ENCODE measurements around the gene PITRM1. TPM values are rescaled to one million over a fixed set of nuclear protein-coding genes. Genes with fewer than 3 reads are reported as not detected.

The PITRM1 gene
- polyA plus RNA-seq, 3 donors = 47.5 to 68.1 (median 58.5) TPM

- DNase-seq (ENCODE audit: low read depth in 3 of 3, low spot score in 2 of 3) = no peak
Measured at GRCh38 chr10:3169673-3170072, 2.9 kb downstream of the PITRM1 start.

- no peak for DNase-seq (ENCODE audit: low read depth in 3 of 3, low spot score in 2 of 3)
Measured at GRCh38 chr10:3169271-3169670, 3.3 kb downstream of the PITRM1 start.

- DNase-seq (ENCODE audit: low read depth in 3 of 3, low spot score in 2 of 3) = no peak
Measured at GRCh38 chr10:3167611-3168330, 4.8 kb downstream of the PITRM1 start.

GRCh38 chr10:3166496-3167290, 5.9 kb downstream of the PITRM1 start:
- DNase-seq (ENCODE audit: low read depth in 3 of 3, low spot score in 2 of 3) = no peak

- DNase-seq (ENCODE audit: low read depth in 3 of 3, low spot score in 2 of 3) = no peak
Measured at GRCh38 chr10:3165196-3165595, 7.4 kb downstream of the PITRM1 start.

- no peak for DNase-seq (ENCODE audit: low read depth in 3 of 3, low spot score in 2 of 3)
Measured at GRCh38 chr10:3163879-3164278, 8.7 kb downstream of the PITRM1 start.

- DNase-seq (ENCODE audit: low read depth in 3 of 3, low spot score in 2 of 3) = no peak
Measured at GRCh38 chr10:3162533-3162932, 10.0 kb downstream of the PITRM1 start.

GRCh38 chr10:3159152-3159551, 13.4 kb downstream of the PITRM1 start:
- no peak for DNase-seq (ENCODE audit: low read depth in 3 of 3, low spot score in 2 of 3)

GRCh38 chr10:3154666-3155065, 17.9 kb downstream of the PITRM1 start:
- DNase-seq (ENCODE audit: low read depth in 3 of 3, low spot score in 2 of 3) = peak in 1 of 3 donors; percentile 12

DNA sequence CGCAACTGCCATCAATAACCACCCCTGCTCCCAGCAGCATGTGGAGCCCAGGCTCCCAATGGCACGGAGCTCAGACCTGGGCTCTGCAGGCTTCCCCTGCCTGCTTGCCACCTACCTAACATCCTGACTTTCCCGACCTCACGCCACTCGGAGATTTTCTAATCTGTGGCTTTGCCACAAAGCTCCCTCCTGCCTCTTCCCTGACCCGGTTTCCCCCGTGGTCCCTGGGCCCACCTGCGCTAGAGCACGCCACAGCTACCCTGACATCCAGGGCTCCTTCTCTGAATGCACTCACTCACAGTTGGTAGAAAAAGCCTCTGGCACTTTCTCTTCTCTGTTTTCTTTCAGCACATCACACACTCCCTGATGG, 20.0 kb downstream of the PITRM1 start:
- no peak for DNase-seq (ENCODE audit: low read depth in 3 of 3, low spot score in 2 of 3)

DNA sequence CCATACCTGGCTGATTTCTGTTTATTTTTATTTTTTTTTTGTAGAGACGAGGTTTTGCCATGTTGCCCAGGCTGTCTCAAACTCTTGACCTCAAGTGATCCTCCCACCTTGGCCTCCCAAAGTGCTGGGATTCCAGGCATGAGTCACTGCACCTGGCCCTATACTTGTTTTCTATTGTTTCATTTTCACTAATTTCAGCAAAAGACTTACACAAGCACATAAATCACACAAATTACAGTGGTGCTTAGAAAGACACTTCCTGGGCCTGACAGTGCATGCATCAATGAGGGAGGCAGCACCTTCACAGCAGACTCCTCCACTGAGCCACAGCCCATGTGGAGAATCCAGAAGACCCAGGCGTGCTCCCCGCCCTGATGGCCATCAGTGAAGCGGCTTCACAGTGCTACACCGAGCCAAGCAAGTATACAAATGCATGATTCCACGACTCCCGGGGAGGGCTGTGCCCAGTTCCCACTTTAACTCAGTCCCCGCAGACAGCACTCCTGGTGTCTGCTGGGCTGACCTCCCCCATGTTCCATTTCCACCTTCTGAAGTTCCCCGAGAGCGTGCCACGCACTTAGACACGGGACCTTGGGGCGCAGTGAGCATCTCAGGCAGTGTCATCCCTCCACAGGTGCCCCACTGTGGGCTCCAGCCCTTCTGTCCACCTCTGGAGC, 20.6 kb downstream of the PITRM1 start:
- DNase-seq (ENCODE audit: low read depth in 3 of 3, low spot score in 2 of 3) = no peak

GRCh38 chr10:3150961-3151360, 21.6 kb downstream of the PITRM1 start:
- DNase-seq (ENCODE audit: low read depth in 3 of 3, low spot score in 2 of 3) = no peak

DNA sequence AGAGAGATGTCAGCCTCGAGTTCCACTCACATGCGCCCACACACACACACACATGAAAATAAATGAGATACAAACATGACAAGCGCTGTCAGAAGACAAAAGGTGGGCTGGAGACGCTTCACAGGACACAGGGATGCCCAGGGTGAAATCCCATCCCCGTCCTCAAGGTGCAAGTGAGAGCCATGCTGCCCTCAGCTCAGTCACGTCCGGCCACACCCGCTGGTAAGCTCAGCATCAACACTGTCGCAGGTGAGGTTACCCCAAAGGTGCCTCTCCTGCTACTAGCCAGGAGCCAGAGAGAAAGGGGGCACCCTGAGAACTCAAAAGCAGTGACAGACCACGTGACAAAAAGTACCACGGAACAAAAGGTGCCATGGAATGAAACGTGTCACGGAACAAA, 22.2 kb downstream of the PITRM1 start:
- no peak for DNase-seq (ENCODE audit: low read depth in 3 of 3, low spot score in 2 of 3)

DNA sequence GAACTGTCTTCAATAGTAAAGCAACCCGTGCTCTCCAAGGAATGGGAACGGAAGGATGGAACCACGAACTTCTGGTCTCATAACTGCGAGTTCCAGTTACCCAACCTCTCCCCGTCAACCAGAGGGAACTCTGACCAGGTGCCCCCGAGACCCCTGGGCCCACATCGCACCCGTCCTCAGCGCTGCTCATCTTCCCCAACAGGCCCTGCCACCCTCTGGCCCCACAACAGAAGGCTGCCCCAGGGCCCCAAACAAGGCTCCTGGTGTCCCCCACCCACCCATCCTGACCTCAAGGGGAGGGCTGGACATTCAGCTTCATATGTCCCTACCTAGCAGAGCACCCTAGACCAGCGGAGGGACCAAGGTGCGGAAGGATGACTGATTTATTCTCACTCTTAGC, 22.7 kb downstream of the PITRM1 start:
- no peak for DNase-seq (ENCODE audit: low read depth in 3 of 3, low spot score in 2 of 3)

DNA sequence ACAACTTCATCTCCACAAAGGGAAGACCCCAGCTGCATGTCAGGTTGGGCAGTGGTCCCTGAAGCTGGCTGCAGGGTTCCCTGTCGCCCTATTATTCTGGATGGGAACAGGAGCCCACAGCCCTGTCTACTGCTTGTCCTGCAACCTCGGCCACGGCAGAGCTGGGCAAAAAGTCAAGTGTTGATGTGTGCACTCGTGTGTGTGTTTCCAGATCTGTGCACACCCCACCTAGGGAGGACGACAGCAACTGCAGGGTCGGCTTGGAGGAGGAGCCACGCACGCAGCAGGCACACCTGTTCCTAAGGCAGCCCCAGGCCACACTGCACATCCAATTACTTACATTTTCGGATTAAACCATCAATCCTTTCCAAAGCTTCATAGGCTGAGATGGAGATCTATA, 23.6 kb downstream of the PITRM1 start:
- no peak for DNase-seq (ENCODE audit: low read depth in 3 of 3, low spot score in 2 of 3)

GRCh38 chr10:3148041-3148440, 24.5 kb downstream of the PITRM1 start:
- no peak for DNase-seq (ENCODE audit: low read depth in 3 of 3, low spot score in 2 of 3)

- DNase-seq (ENCODE audit: low read depth in 3 of 3, low spot score in 2 of 3) = no peak
Measured at GRCh38 chr10:3147117-3147820, 25.3 kb downstream of the PITRM1 start.

DNA sequence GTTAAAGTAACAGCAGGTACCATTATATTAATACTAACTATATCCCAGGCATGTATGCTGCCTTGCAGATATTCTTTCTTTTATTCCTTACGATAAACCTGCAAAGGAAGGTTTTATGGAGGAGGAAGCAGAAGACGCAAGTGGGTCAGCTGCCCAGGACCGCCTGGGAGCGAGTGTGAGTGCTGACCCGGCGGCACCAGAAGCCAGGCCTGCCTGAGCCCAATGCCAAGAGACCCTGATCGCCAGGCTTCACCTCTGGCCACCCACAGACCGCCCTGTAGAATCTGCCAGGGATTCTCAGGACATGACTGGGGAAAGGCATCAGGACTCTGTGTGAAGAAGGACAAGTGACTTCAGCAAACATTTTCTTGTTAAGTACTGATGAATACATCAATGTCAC, 26.3 kb downstream of the PITRM1 start:
- no peak for DNase-seq (ENCODE audit: low read depth in 3 of 3, low spot score in 2 of 3)

DNA sequence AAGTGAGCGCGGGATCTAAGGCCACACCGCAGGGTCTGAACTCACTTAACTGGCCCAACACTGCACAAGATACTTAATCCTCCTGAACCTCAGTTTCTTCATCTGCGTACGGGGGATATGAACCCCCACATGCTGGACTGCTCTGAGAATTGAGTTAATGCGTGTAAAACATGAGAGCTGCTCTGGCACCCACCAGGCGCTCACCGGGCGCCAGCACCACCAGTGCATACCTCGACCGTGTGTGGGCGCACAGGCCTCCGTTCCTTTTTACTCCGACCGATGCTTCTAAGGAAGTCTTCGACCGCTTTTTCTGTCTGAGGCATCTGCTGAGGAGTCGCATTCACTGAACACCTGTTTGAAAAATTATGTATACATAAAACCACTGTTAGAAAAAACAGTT, 27.2 kb downstream of the PITRM1 start:
- no peak for DNase-seq (ENCODE audit: low read depth in 3 of 3, low spot score in 2 of 3)

GRCh38 chr10:3143791-3144434, 28.7 kb downstream of the PITRM1 start:
- no peak for DNase-seq (ENCODE audit: low read depth in 3 of 3, low spot score in 2 of 3)

DNA sequence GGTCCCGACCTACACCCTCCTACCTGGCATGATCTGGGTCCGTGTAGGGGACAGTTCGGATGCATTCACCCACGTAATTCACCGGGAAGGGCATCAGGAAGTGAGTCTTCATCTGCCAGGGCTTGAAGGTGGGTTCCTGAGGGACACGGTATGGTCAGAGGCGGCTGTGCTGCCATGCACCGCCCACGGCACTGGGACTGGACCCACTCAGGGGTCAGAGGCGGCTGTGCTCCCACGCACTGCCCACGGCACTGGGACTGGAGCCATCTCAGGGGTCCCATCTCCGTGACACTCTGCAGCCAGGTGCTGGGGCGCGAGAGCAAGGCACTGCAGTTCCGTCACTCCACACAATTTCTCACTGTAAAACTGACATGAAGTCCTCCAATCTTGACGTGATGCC, 29.2 kb downstream of the PITRM1 start:
- DNase-seq (ENCODE audit: low read depth in 3 of 3, low spot score in 2 of 3) = no peak

Data from right renal cortex interstitium (tissue), 3 donors.